Measurements from ENCODE around the gene AK9. TPM values are rescaled to one million over a fixed set of nuclear protein-coding genes. Genes with fewer than 3 reads are reported as not detected.

Gene AK9
- total and polyA plus RNA-seq, 10 of the 15 experiments (the other 5 are each of a cell fraction or from before 2014, with no cell fraction given): 2.1 to 7.4 (median 4.2) TPM

DNA sequence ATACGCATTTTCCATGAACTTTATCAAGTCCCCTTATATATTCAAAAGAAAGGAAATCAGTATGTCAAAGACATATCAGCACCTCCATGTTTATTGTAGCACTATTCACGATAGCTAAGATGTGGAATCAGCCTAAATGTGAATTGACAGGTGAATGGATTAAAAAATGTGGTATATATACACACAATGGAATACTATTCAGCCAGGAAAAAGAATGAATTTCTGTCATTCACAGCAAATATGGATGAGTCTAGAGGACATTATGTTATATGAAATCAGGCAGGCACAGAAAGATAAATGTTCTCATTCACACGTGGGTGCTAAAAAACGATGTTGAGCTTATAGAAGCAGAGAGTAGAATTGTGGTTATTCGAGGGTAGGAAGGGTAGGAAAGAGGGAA is 5.4 kb upstream of the AK9 start:
- H3K4me1 ChIP-seq (ENCODE audit: control insufficient read depth, insufficient read depth, low read length): peaks cover 5% of the 10 kb centered on the region
- ChIA-PET POLR2A (interaction anchor here (0.6 kb wide), 1 partner anchor 1422 kb away, joined by 3 read pairs; no protein-coding TSS in a partner anchor), SMC1A (ENCODE audit: uncharacterized antibody, unreplicated experiment) (interaction anchor here (0.6 to 1.9 kb wide), 7 partner anchors 25 to 546 kb away, joined by 3 to 8 read pairs (median 4); no protein-coding TSS in a partner anchor), CTCF (interaction anchor here (0.9 to 5.1 kb wide), 8 partner anchors 8 to 508 kb away, joined by 3 to 41 read pairs (median 4); no protein-coding TSS in a partner anchor), RAD21 (ENCODE audit: unreplicated experiment) (interaction anchor here (1.1 to 1.3 kb wide), 2 partner anchors 89 to 343 kb away, joined by 3 to 7 read pairs; no protein-coding TSS in a partner anchor)
- H3K9me3 ChIP-seq (replicated peaks; ENCODE audit: control insufficient read depth, insufficient read depth, low read length): no peaks in the 10 kb centered on the region
- H4K20me1 ChIP-seq (ENCODE audit: control insufficient read depth, insufficient read depth): no peaks in the 10 kb centered on the region
- H3K36me3 ChIP-seq (ENCODE audit: control insufficient read depth in 2 of 2, insufficient read depth in 2 of 2, low read length in 1 of 2): no peaks in the 10 kb centered on the region
- no peak overlapping the region for H3K4me2 ChIP-seq (ENCODE audit: control insufficient read depth, insufficient read depth)
- in situ Hi-C loops (cut with MboI): loop anchor here (10.0 kb wide), 1 partner anchor 172 kb away; no protein-coding TSS in a partner anchor
- no peak overlapping the region for H3K27ac ChIP-seq (ENCODE audit: control insufficient read depth, insufficient read depth)
- H2AFZ ChIP-seq (ENCODE audit: control insufficient read depth, low read depth, low read length): no peak overlapping the region
- BruUV-seq (replicated peaks): no TSS peak
- no peak for FAIRE-seq
- no peaks in the 10 kb centered on the region for H3K27me3 ChIP-seq (replicated peaks in 1 of 2; ENCODE audit: control insufficient read depth in 2 of 2, insufficient read depth in 2 of 2, low read length in 1 of 2)
- H3K79me2 ChIP-seq (ENCODE audit: control insufficient read depth, insufficient read depth, low read length): peaks cover 7% of the 10 kb centered on the region
- 84% methylated on average over 5 of the region's 5 CpGs for WGBS (ENCODE audit: insufficient coverage, insufficient replicate concordance, low lambda C conversion rate, missing lambda C conversion rate)
- ATAC-seq: no peak
- no peak overlapping the region for H3K4me3 ChIP-seq
- intact Hi-C loops (cut with micrococcal nuclease; ENCODE audit: unreplicated experiment): loop anchor here (10.0 kb wide), 1 partner anchor 488 kb away; the partner anchor contains the start of gene CDC40
- no peak overlapping the region for H3K9ac ChIP-seq (ENCODE audit: control insufficient read depth, insufficient read depth, low read length)
- DNase-seq (ENCODE audit: low read depth, low spot score): no peak
- TF ChIP-seq SIX5 (IDR thresholded peaks at IDR 0.05; ENCODE audit: low read depth, low read length, severe bottlenecking) (no peak), SMC3 (IDR thresholded peaks at IDR 0.05; ENCODE audit: borderline replicate concordance, low read length) (no peak), ZBED1 (IDR thresholded peaks at IDR 0.05; ENCODE audit: borderline replicate concordance) (no peak), CREB1 (IDR thresholded peaks at IDR 0.05; ENCODE audit: low read depth) (no peak), BMI1 (IDR thresholded peaks at IDR 0.05; ENCODE audit: borderline replicate concordance) (no peak), YY1 (IDR thresholded peaks at IDR 0.05; ENCODE audit: low read depth, low read length) (no peak), SUPT20H (IDR thresholded peaks at IDR 0.05; ENCODE audit: borderline replicate concordance, control insufficient read depth, low read depth, low read length) (no peak), ESRRA (IDR thresholded peaks at IDR 0.05; ENCODE audit: low read length) (no peak), SRF (IDR thresholded peaks at IDR 0.05; ENCODE audit: low read depth in 2 of 2, low read length in 2 of 2) (no peak), ETV6 (conservative IDR thresholded peaks at IDR 0.05 in 1 of 2, IDR thresholded peaks at IDR 0.05 in 1 of 2; ENCODE audit: borderline replicate concordance in 1 of 2, low read depth in 1 of 2) (no peak), MEF2B (IDR thresholded peaks at IDR 0.05; ENCODE audit: partially characterized antibody, poor library complexity, severe bottlenecking) (no peak), CHD2 (IDR thresholded peaks at IDR 0.05; ENCODE audit: borderline replicate concordance, low read depth, low read length) (no peak), CBX5 (IDR thresholded peaks at IDR 0.05; ENCODE audit: low read depth) (no peak), SREBF2 (IDR thresholded peaks at IDR 0.05; ENCODE audit: low read length) (no peak)
- TF ChIP-seq, protein P1, sequence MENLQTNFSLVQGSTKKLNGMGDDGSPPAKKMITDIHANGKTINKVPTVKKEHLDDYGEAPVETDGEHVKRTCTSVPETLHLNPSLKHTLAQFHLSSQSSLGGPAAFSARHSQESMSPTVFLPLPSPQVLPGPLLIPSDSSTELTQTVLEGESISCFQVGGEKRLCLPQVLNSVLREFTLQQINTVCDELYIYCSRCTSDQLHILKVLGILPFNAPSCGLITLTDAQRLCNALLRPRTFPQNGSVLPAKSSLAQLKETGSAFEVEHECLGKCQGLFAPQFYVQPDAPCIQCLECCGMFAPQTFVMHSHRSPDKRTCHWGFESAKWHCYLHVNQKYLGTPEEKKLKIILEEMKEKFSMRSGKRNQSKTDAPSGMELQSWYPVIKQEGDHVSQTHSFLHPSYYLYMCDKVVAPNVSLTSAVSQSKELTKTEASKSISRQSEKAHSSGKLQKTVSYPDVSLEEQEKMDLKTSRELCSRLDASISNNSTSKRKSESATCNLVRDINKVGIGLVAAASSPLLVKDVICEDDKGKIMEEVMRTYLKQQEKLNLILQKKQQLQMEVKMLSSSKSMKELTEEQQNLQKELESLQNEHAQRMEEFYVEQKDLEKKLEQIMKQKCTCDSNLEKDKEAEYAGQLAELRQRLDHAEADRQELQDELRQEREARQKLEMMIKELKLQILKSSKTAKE (IDR thresholded peaks at IDR 0.05; ENCODE audit: low read depth, poor library complexity, severe bottlenecking): no peak
- TF ChIP-seq, protein P2, sequence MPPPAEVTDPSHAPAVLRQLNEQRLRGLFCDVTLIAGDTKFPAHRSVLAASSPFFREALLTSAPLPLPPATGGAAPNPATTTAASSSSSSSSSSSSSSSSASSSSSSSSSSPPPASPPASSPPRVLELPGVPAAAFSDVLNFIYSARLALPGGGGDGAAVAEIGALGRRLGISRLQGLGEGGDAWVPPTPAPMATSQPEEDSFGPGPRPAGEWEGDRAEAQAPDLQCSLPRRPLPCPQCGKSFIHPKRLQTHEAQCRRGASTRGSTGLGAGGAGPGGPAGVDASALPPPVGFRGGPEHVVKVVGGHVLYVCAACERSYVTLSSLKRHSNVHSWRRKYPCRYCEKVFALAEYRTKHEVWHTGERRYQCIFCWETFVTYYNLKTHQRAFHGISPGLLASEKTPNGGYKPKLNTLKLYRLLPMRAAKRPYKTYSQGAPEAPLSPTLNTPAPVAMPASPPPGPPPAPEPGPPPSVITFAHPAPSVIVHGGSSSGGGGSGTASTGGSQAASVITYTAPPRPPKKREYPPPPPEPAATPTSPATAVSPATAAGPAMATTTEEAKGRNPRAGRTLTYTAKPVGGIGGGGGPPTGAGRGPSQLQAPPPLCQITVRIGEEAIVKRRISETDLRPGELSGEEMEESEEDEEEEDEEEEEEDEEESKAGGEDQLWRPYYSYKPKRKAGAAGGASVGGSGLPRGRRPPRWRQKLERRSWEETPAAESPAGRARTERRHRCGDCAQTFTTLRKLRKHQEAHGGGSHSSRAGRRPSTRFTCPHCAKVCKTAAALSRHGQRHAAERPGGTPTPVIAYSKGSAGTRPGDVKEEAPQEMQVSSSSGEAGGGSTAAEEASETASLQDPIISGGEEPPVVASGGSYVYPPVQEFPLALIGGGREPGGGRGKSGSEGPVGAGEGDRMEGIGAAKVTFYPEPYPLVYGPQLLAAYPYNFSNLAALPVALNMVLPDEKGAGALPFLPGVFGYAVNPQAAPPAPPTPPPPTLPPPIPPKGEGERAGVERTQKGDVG (CRISPR knock-in tag; IDR thresholded peaks at IDR 0.05): no peak

Data from GM12878 (cell line).